Measurements from ENCODE around the gene DCPS.
A peak's percentile ranks its signal among the peaks of the same experiment; 100 is the strongest.

Gene DCPS

GRCh38 chr11:126329644-126330211 is 25.9 kb downstream of the DCPS start:
- DNase-seq = no peak

- no peak for DNase-seq
Measured at GRCh38 chr11:126331286-126331685, 27.4 kb downstream of the DCPS start.

- no peak for DNase-seq
Measured at GRCh38 chr11:126332221-126332711, 28.4 kb downstream of the DCPS start.

- no peak for DNase-seq
Measured at GRCh38 chr11:126333142-126333541, 29.3 kb downstream of the DCPS start.

DNA sequence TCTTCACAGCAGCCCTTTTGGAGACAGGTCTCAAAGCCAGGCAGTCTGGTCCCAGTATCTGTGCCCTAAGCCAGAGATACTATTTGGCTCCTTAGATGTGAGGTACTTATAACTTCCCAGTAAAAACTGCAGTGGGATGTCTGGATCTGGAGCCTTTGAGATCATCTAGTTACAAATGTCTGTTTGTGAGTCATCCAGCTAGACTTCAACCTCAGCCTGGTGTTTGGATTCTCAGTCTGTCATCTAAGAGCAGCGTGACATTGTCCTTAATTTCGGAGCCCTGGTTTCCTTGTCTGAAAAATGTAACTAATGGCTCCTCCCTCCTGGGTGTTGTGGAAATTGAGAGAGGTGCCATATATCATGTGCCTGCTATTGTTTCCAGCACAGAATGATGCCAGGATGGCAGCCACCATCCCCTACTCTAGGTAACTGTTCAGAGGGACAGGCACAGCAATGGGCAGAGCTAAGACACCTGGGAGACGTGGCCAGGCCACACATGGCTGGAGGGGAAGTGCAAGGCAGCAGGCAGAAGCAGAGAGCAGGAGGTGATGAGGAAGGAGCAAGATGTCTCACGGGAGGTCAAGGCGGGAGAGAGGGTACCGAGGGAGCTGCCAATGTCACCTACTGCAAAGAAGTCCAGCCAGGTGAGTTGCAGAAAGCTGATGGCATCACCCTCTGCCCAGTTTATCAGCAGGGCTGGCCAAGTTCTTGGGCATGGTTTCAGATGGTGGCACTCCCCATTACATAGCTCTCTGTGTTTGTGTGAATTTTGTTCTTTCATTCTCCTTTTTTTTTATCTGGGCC is 31.0 kb downstream of the DCPS start:
- DNase-seq = no peak

- DNase-seq = no peak
Measured at GRCh38 chr11:126335463-126335760, 31.6 kb downstream of the DCPS start.

- no peak for DNase-seq
Measured at GRCh38 chr11:126336138-126336541, 32.3 kb downstream of the DCPS start.

DNA sequence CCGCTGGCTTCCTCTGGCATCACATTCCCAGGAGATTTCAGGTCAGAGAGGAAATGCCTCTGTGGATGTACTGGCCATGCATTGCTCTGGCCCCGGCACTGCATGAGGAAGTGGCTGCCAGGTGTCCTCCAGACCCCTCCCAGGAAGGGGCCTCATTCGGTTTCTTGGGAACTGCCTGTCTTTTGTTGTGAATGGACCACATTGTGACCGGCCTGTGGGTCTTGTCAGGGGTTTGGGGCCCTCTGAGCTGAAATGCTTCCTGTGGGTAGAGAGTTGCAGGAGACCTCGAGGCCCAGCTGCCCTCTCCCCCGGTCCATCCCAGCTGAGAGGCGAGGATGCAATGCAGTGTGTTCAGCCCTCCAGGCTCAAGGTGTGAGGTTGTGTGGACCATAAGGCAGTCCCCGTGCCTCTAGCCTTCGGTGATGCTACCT is 32.8 kb downstream of the DCPS start:
- DNase-seq = no peak

DNA sequence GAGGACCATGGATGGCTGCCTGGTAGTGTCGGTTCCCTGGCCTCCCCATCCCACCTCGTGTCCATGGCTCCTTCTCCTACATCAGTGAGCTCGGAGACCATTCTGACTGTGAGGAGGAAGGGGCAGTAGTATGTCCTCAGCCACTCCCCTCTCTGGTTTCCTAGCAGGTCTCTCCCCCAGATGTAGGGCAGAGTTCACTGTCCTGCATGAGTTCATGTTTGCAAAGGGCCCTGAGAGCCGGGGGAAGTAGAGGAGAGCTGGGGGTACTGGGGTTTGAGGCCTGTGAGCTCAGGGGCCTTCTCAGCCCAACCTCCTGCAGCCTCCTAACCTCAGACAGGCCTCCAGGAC is 33.2 kb downstream of the DCPS start:
- DNase-seq = no peak

GRCh38 chr11:126337474-126338241 is 33.8 kb downstream of the DCPS start:
- DNase-seq = no peak

GRCh38 chr11:126338346-126339055 is 34.6 kb downstream of the DCPS start:
- no peak for DNase-seq

GRCh38 chr11:126339073-126339862 is 35.4 kb downstream of the DCPS start:
- DNase-seq = no peak

DNA sequence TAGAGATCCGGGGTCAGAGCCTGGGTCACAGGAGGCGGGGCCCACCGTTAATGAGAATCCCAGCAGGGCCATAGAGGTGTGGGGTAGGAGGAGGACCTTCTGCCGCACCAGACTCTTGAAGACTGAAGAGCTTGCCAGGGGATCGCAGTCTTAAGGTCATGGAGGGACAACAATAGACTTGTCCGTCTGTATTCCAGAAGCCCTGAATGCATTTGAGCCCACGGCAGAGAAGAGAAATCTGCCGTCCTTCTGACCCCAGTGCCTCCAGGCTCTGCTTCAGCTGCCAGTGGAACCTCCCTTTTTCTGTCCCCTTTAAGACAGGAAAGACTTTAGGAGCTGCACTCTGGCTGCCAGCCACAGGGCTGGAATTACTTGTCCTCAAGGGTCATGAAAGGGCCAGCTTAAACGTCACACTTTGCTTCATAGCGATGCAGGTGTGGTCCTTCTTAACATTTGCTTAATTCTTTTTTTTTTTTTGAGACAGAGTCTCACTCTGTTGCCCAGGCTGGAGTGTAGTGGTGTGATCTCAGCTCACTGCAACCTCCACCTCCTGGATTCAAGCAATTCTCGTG is 36.1 kb downstream of the DCPS start:
- no peak for DNase-seq

GRCh38 chr11:126340960-126341606 is 37.2 kb downstream of the DCPS start:
- no peak for DNase-seq

DNA sequence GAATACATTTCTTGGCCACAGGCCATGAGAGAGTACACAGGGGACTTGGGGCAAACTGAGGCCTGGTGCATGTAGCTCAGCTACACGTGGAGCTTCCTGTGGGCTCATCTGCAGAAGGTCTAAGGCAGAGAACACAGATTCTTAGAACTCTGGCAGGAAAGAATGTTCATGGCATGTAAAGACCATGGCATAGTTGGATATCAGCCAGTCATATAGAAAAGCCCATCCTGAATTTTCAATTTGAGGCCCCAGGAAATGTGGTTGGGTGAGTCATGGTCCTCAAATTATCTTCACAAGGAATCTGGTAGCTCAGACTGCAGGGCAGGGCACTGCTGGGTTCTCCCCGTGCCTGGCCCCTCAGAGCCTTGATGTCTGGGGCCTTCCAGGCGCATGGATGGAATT is 37.9 kb downstream of the DCPS start:
- no peak for DNase-seq

- no peak for DNase-seq
Measured at GRCh38 chr11:126343051-126343450, 39.2 kb downstream of the DCPS start.

- DNase-seq = no peak
Measured at GRCh38 chr11:126344141-126345080, 40.6 kb downstream of the DCPS start.

DNA sequence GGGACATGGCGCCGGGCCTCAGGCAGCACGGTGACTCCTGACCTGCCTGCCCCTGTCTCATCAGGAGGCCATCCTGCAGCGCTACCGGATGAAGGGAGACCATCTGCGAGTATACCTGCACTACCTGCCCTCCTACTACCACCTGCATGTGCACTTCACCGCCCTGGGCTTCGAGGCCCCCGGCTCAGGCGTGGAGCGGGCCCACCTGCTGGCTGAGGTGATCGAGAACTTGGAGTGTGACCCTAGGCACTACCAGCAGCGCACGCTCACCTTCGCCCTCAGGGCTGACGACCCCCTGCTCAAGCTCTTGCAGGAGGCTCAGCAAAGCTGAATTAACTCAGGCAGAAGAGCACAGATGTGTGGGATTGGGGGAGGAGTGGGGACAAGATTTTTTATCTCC is 41.4 kb downstream of the DCPS start:
- DNase-seq = no peak

GRCh38 chr11:126345759-126346585 is 42.1 kb downstream of the DCPS start:
- DNase-seq = peak; percentile 36

- DNase-seq = no peak
Measured at GRCh38 chr11:126346586-126346940, 42.7 kb downstream of the DCPS start.
